ENCODE data around the gene EGR1.
"Not testable (repeated sequence)": the region's sequence is repeated elsewhere in the genome, so short reads cannot be mapped to it uniquely, and the experiment has no call there.

The EGR1 gene

GRCh38 chr5:138507485-138507884, 42.2 kb downstream of the EGR1 start:
- not testable (repeated sequence) for H3K4me1 ChIP-seq (ENCODE audit: control insufficient read depth, insufficient read depth, low read length); H3K9me3 ChIP-seq (ENCODE audit: control insufficient read depth, insufficient read depth, low read length); DNase-seq (ENCODE audit: low read depth, low spot score); H3K27me3 ChIP-seq (ENCODE audit: control insufficient read depth, insufficient read depth, low read length); H3K4me3 ChIP-seq (ENCODE audit: low read length); H3K27ac ChIP-seq (ENCODE audit: low read length)
- WGBS (ENCODE audit: insufficient coverage, insufficient read length): no CpG with 5 or more reads among the region's 8 CpGs
- peaks cover 14% of the 10 kb centered on the region; the same call in 1 of the 2 replicates for H3K36me3 ChIP-seq (ENCODE audit: control insufficient read depth, insufficient read depth, low read length)

DNA sequence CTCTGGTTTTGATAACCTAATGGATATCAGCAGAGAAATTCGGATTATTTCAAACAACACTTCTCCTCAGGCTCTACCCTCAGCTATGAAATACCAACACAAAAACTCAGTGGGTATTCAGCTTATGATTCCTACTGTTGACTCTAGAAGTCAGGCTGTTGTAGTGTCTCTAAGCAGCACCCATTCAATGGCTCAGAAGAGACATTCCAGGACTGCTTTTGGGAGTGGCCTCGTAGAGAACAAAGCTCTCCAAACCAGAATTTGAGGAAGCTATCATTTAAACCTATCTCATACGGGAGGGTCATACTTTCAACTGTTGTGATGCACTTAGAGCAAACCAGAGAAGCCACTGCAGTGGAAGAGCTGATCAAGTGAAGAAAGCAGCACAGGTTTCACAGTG, 43.7 kb downstream of the EGR1 start:
- WGBS (ENCODE audit: insufficient coverage, insufficient read length): no CpG with 5 or more reads among the region's 3 CpGs

GRCh38 chr5:138514021-138514420, 48.7 kb downstream of the EGR1 start:
- Histone ChIP-seq H3K27ac (ENCODE audit: low read length) (no peak overlapping the region), H3K4me1 (ENCODE audit: control insufficient read depth, insufficient read depth, low read length) (no peaks in the 10 kb centered on the region), H3K36me3 (ENCODE audit: control insufficient read depth, insufficient read depth, low read length) (peaks cover 16% of the 10 kb centered on the region; the same call in 1 of the 2 replicates), H3K27me3 (ENCODE audit: control insufficient read depth, insufficient read depth, low read length) (no peaks in the 10 kb centered on the region), H3K9me3 (ENCODE audit: control insufficient read depth, insufficient read depth, low read length) (no peaks in the 10 kb centered on the region), H3K4me3 (ENCODE audit: low read length) (no peak overlapping the region)
- no CpG with 5 or more reads among the region's 1 CpG for WGBS (ENCODE audit: insufficient coverage, insufficient read length)
- no peak for DNase-seq (ENCODE audit: low read depth, low spot score)

More for the DNA sequence above, 43.7 kb downstream of the EGR1 start:
- Histone ChIP-seq H3K27me3 (ENCODE audit: control insufficient read depth, insufficient read depth, low read length) (no peaks in the 10 kb centered on the region), H3K4me3 (ENCODE audit: low read length) (no peak overlapping the region), H3K9me3 (ENCODE audit: control insufficient read depth, insufficient read depth, low read length) (no peaks in the 10 kb centered on the region), H3K36me3 (ENCODE audit: control insufficient read depth, insufficient read depth, low read length) (peaks cover 18% of the 10 kb centered on the region; the same call in 1 of the 2 replicates), H3K4me1 (ENCODE audit: control insufficient read depth, insufficient read depth, low read length) (no peaks in the 10 kb centered on the region), H3K27ac (ENCODE audit: low read length) (no peak overlapping the region)
- no peak for DNase-seq (ENCODE audit: low read depth, low spot score)

DNA sequence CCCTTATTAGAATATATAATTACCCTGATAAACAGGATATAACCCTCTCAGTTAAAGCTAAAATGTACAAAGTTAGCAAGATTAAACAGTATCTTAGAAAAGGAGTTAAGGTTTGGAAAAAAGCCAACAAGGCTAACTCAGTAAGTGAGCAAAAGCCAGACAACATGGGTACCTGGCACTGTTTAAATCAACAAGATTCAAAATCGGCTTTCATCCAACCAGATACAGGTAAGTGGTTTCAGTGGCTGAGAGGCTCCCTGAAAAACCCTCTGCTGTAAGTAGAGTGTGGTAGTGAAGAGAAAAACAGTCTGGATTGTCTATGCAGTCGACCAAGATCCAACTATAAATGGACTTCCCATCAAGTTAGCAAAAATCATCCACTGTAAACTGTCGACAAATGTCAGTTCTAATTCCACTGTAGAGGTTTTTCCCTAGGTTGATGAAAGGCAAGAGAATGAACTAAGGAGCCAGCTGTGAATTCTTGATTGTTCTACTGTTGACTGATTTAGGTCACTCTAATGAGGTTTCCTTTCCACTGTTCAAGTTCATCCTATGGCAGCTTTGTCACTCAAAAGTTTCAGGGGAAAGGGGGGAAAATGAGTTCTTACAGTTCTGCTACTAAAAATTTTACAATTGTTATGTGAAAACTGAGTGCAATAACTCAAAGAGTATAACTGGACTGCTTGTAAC, 50.4 kb downstream of the EGR1 start:
- H3K9me3 ChIP-seq (ENCODE audit: control insufficient read depth, insufficient read depth, low read length): no peaks in the 10 kb centered on the region
- no peaks in the 10 kb centered on the region for H3K4me1 ChIP-seq (ENCODE audit: control insufficient read depth, insufficient read depth, low read length)
- no CpG with 5 or more reads among the region's 3 CpGs for WGBS (ENCODE audit: insufficient coverage, insufficient read length)
- H3K4me3 ChIP-seq (ENCODE audit: low read length): no peak overlapping the region
- H3K27ac ChIP-seq (ENCODE audit: low read length): no peak overlapping the region
- no peaks in the 10 kb centered on the region for H3K27me3 ChIP-seq (ENCODE audit: control insufficient read depth, insufficient read depth, low read length)
- no peak for DNase-seq (ENCODE audit: low read depth, low spot score)
- peaks cover 15% of the 10 kb centered on the region; the same call in 1 of the 2 replicates for H3K36me3 ChIP-seq (ENCODE audit: control insufficient read depth, insufficient read depth, low read length)

- Histone ChIP-seq H3K27me3 (ENCODE audit: control insufficient read depth, insufficient read depth, low read length) (no peaks in the 10 kb centered on the region), H3K4me3 (ENCODE audit: low read length) (no peak overlapping the region), H3K9me3 (ENCODE audit: control insufficient read depth, insufficient read depth, low read length) (no peaks in the 10 kb centered on the region), H3K4me1 (ENCODE audit: control insufficient read depth, insufficient read depth, low read length) (no peaks in the 10 kb centered on the region), H3K27ac (ENCODE audit: low read length) (no peak overlapping the region), H3K36me3 (ENCODE audit: control insufficient read depth, insufficient read depth, low read length) (peaks cover 13% of the 10 kb centered on the region; the same call in 1 of the 2 replicates)
- WGBS (ENCODE audit: insufficient coverage, insufficient read length): no CpG with 5 or more reads among the region's 4 CpGs
- DNase-seq (ENCODE audit: low read depth, low spot score): no peak
Measured at GRCh38 chr5:138517437-138517836, 52.2 kb downstream of the EGR1 start.
